Large intestine (tissue), 3 donors: ENCODE results near the gene STUB1. TPM values are rescaled to one million over a fixed set of nuclear protein-coding genes. Genes with fewer than 3 reads are reported as not detected.
A peak's percentile ranks its signal among the peaks of the same experiment; 100 is the strongest.

ENCODE experiments used
- DNase-seq, 2 donors: peaks; one replicate each; pipeline versions ENCODE4 v3.0.0 to v3.0.0-alpha.2; 2013
- H3K27ac ChIP-seq: one replicate; pipeline ENCODE4 v1.5.1; 2013; ENCODE audit warnings: low read length
- H3K27me3 ChIP-seq: 2 replicates; pipeline ENCODE4 v1.6.1; 2013; ENCODE audit warnings: low read length; ENCODE audit not compliant: control insufficient read depth, insufficient read depth
- H3K36me3 ChIP-seq: 2 replicates; pipeline ENCODE4 v1.6.1; 2013; ENCODE audit warnings: low read length; ENCODE audit not compliant: control insufficient read depth, insufficient read depth
- H3K4me1 ChIP-seq: one replicate; pipeline ENCODE4 v1.6.1; 2013; ENCODE audit warnings: low read length; ENCODE audit not compliant: control insufficient read depth, insufficient read depth
- H3K4me3 ChIP-seq: one replicate; pipeline ENCODE4 v1.5.1; 2013; ENCODE audit warnings: low read length
- H3K9me3 ChIP-seq: one replicate; pipeline ENCODE4 v1.6.1; 2013; ENCODE audit warnings: mild to moderate bottlenecking, low read depth, low read length, moderate library complexity; ENCODE audit not compliant: control insufficient read depth
- WGBS: methylation state at CpG from one replicate; pipeline ENCODE4 v1.1.5; 2013; ENCODE audit warnings: low lambda C conversion rate; ENCODE audit not compliant: insufficient coverage; 5-methylcytosine and 5-hydroxymethylcytosine counted together
- polyA plus RNA-seq: library from polyadenylated mRNA; unstranded; fragments of 120-200 nt; gene quantifications from one replicate; pipeline ENCODE4 v1.2.1, GENCODE V29; 2013

Gene STUB1
- polyA plus RNA-seq, 1 donor: 65.9 TPM

- peak in 1 of 2 donors; percentile 21 for DNase-seq
- peak overlapping the region; percentile 85 for H3K27ac ChIP-seq
- peaks cover 52% of the 10 kb centered on the region for H3K4me1 ChIP-seq
- peak overlapping the region; percentile 79 for H3K4me3 ChIP-seq
- peaks cover 8% of the 10 kb centered on the region for H3K9me3 ChIP-seq
- no CpG with 5 or more reads among the region's 13 CpGs for WGBS
- H3K36me3 ChIP-seq: peaks cover 10% of the 10 kb centered on the region
- no peaks in the 10 kb centered on the region for H3K27me3 ChIP-seq
Measured at GRCh38 chr16:643050-643368, 37.2 kb upstream of the STUB1 start.

GRCh38 chr16:644556-644955 lies 35.7 kb upstream of the STUB1 start:
- peaks cover 10% of the 10 kb centered on the region for H3K9me3 ChIP-seq
- H3K4me1 ChIP-seq: peaks cover 60% of the 10 kb centered on the region
- H3K27ac ChIP-seq: peak overlapping the region; percentile 78
- H3K36me3 ChIP-seq: peaks cover 10% of the 10 kb centered on the region
- no peak for DNase-seq
- H3K27me3 ChIP-seq: no peaks in the 10 kb centered on the region
- no peak overlapping the region for H3K4me3 ChIP-seq
- WGBS: 100% methylated on average over 4 of the region's 12 CpGs

GRCh38 chr16:645852-646678 lies 34.1 kb upstream of the STUB1 start:
- Histone ChIP-seq H3K36me3 (peaks cover 10% of the 10 kb centered on the region), H3K4me3 (peak overlapping the region; percentile 8), H3K9me3 (peaks cover 9% of the 10 kb centered on the region), H3K27ac (peak overlapping the region; percentile 78), H3K27me3 (no peaks in the 10 kb centered on the region), H3K4me1 (peaks cover 59% of the 10 kb centered on the region)
- WGBS: no CpG with 5 or more reads among the region's 32 CpGs
- peak; percentile 78 to 86 for DNase-seq

GRCh38 chr16:646679-647172 lies 33.5 kb upstream of the STUB1 start:
- Histone ChIP-seq H3K27me3 (no peaks in the 10 kb centered on the region), H3K27ac (peak overlapping the region; percentile 78), H3K36me3 (peaks cover 13% of the 10 kb centered on the region), H3K9me3 (peaks cover 5% of the 10 kb centered on the region), H3K4me1 (peaks cover 58% of the 10 kb centered on the region), H3K4me3 (no peak overlapping the region)
- WGBS: no CpG with 5 or more reads among the region's 22 CpGs
- no peak for DNase-seq

- H3K36me3 ChIP-seq: peaks cover 18% of the 10 kb centered on the region
- no peaks in the 10 kb centered on the region for H3K27me3 ChIP-seq
- peak overlapping the region; percentile 78 for H3K27ac ChIP-seq
- no peak overlapping the region for H3K4me3 ChIP-seq
- 80% methylated on average over 1 of the region's 25 CpGs for WGBS
- peaks cover 5% of the 10 kb centered on the region for H3K9me3 ChIP-seq
- H3K4me1 ChIP-seq: peaks cover 58% of the 10 kb centered on the region
- DNase-seq: peak in 1 of 2 donors; percentile 34
Measured at GRCh38 chr16:647173-647902, 32.9 kb upstream of the STUB1 start.

GRCh38 chr16:648071-648780 lies 32.0 kb upstream of the STUB1 start:
- Histone ChIP-seq H3K27me3 (no peaks in the 10 kb centered on the region), H3K4me1 (peaks cover 51% of the 10 kb centered on the region), H3K36me3 (peaks cover 23% of the 10 kb centered on the region), H3K4me3 (peak overlapping the region; percentile 65), H3K9me3 (peaks cover 5% of the 10 kb centered on the region), H3K27ac (peak overlapping the region; percentile 88)
- DNase-seq: peak; percentile 42 to 48
- no CpG with 5 or more reads among the region's 24 CpGs for WGBS

GRCh38 chr16:648781-649589 lies 31.2 kb upstream of the STUB1 start, which contains the start of gene WDR90:
Gene WDR90 (plus strand): TSS chr16:649365. CDS start chr16:649417, 52 bp downstream.
- Histone ChIP-seq H3K9me3 (peaks cover 5% of the 10 kb centered on the region), H3K27me3 (no peaks in the 10 kb centered on the region), H3K4me3 (peak within 1 kb of the TSS; percentile 65), H3K36me3 (peaks cover 31% of the 10 kb centered on the region), H3K27ac (peak within 1 kb of the TSS; percentile 88), H3K4me1 (peaks cover 48% of the 10 kb centered on the region)
- no CpG with 5 or more reads among the region's 91 CpGs for WGBS
- peak; percentile 95 to 97 for DNase-seq

- WGBS: no CpG with 5 or more reads among the region's 44 CpGs
- Histone ChIP-seq H3K4me3 (peak overlapping the region; percentile 65), H3K27me3 (no peaks in the 10 kb centered on the region), H3K9me3 (peaks cover 5% of the 10 kb centered on the region), H3K4me1 (peaks cover 46% of the 10 kb centered on the region), H3K36me3 (peaks cover 30% of the 10 kb centered on the region), H3K27ac (no peak overlapping the region)
- DNase-seq: no peak
Measured at GRCh38 chr16:649631-650030, 30.6 kb upstream of the STUB1 start.

- no peak for DNase-seq
- Histone ChIP-seq H3K36me3 (peaks cover 31% of the 10 kb centered on the region), H3K27me3 (no peaks in the 10 kb centered on the region), H3K27ac (no peak overlapping the region), H3K4me3 (no peak overlapping the region), H3K4me1 (peaks cover 26% of the 10 kb centered on the region), H3K9me3 (peaks cover 5% of the 10 kb centered on the region)
- no CpG with 5 or more reads among the region's 22 CpGs for WGBS
Measured at GRCh38 chr16:651844-652243, 28.4 kb upstream of the STUB1 start.
